ENCODE measurements around the gene PTAR1.
A peak's percentile ranks its signal among the peaks of the same experiment; 100 is the strongest.

PTAR1 gene

GRCh38 chr9:69672596-69673310, 87.1 kb downstream of the PTAR1 start:
- peak; percentile 95 for DNase-seq

DNA sequence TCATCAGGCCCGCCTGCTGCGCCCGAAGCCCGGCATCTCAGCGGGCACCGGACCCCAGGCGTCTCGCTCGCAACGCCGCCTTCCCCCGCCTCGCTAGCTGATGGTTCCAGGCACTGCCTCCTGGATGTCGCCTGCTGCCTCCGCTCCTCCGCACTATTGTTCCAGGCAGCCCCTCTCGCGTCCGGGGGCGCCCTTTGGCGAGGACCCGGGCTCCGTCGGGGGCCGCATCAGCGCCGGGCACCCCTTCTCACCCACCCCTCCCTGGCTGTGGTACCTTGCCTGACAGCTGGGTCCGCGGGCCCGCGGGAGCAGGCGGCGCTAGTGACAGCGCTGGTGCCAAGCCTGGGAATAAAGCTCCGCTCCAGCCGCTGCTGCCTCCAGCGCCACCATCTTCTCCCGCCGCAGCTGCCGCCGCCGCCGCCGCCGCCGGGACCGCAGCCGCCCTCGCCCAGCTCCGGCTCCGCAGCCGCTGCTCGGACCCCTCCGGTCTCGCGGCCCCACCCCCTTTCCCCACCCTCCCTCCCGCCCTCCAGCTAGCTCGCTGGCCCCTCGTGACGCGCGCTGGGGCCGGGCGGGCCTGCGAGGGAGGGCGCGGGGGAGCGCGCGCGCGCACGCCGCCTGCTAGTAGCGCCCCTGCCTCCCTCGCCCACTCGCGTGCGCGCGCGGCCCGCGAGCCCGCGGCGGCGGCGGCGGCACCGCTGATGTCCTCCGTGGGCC, 87.8 kb downstream of the PTAR1 start, which contains the start of gene APBA1:
TSS of gene APBA1 (minus strand) at position 493 of the 717 bp plus-strand sequence.
- peak; percentile 77 for DNase-seq

DNA sequence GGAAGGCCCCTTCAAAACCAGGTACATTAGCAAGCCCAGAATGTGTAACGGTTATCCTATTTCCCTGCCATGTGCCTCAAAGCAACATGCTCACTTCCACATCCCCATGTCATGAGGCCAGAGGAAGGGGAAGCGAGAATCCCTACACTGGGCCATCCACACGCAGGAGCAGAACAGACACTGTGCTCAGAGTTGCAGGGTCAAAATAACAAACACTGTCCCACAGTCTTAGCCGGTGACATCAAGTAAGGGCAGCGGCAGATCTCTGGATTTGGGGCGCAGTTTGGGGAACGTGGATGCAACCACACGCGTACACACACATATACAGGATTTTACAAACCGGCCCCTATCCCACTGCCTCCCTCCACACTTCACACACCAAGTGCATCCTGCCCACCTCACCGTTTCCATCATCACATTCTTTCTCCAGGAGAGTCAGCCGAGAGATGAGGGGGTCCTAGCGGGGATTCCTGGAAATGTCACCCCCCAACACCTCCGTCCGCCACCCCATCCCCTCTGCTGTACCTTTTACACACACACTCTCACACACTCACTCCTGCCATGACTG, 88.4 kb downstream of the PTAR1 start:
- DNase-seq = no peak

- DNase-seq = no peak
Measured at GRCh38 chr9:69667306-69667705, 92.5 kb downstream of the PTAR1 start.

DNA sequence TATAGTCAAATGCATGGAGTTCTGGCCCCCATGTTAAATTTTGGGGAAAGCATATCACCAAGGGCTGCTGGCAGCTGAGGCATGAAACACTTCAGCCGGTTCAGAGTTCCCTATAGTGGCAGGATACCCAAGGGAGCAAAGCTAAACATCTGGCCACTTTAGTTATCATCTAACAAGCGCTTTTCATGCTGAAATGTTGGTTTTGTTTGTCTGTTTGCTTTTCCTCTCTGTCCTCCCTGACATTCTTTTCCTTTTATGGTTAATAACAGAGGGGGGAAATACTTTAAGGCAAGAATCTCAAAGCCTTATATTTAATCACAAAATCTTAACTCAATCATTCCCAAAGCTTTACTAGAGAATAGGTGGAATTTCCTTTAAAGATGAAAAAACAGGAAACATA, 99.5 kb downstream of the PTAR1 start:
- no peak for DNase-seq

Data from islet precursor cell (in vitro differentiated cells).